HG03139 (cell line): Measurements from ENCODE around the gene CPAMD8.

Experiments used
- ATAC-seq: cut with Tn5 transposase; IDR thresholded peaks from one replicate; pipeline ENCODE4 v1.9.1; 2021; ENCODE audit not compliant: unreplicated experiment

The CPAMD8 gene

GRCh38 chr19:16849168-16849567 lies 177.4 kb downstream of the CPAMD8 start:
- no peak for ATAC-seq

- ATAC-seq, result no peak
Observed at GRCh38 chr19:16847430-16847829, 179.2 kb downstream of the CPAMD8 start.

GRCh38 chr19:16846901-16847300 lies 179.7 kb downstream of the CPAMD8 start:
- ATAC-seq, result no peak
